Kidney epithelial cell (primary cell): ENCODE results near the gene UNC13D. TPM values are rescaled to one million over a fixed set of nuclear protein-coding genes. Genes with fewer than 3 reads are reported as not detected.
"Not testable (repeated sequence)": the region's sequence is repeated elsewhere in the genome, so short reads cannot be mapped to it uniquely, and the experiment has no call there.

Source experiments
- DNase-seq: peaks from one replicate; pipeline ENCODE4 v3.0.0-alpha.2; 2010; ENCODE audit warnings: low read depth
- H3K27me3 ChIP-seq: 2 replicates; pipeline ENCODE4 v1.6.0; 2011; ENCODE audit warnings: low read length; ENCODE audit not compliant: control insufficient read depth, insufficient read depth
- H3K36me3 ChIP-seq: 2 replicates; pipeline ENCODE4 v1.5.1; 2011; ENCODE audit warnings: low read length; ENCODE audit not compliant: control insufficient read depth, insufficient read depth
- H3K4me3 ChIP-seq: 2 replicates; pipeline ENCODE4 v1.5.1; 2011; ENCODE audit warnings: low read depth, mild to moderate bottlenecking, control low read depth, low read length
- CTCF ChIP-seq: IDR thresholded peaks from 2 replicates; pipeline ENCODE4 v1.5.1; 2011; ENCODE audit warnings: mild to moderate bottlenecking, moderate library complexity, low read length, control low read depth, inconsistent platforms; ENCODE audit not compliant: insufficient read depth, poor library complexity, severe bottlenecking
- total RNA-seq: library from RNA; depleted of rRNA; stranded (reverse); fragments of >200 nt; gene quantifications from 2 replicates; pipeline ENCODE4 v1.2.3, GENCODE V29; 2015

UNC13D gene
- total RNA-seq, 1 donor from 2014 or later, result 14.0 TPM

- Histone ChIP-seq H3K4me3 (no peak overlapping the region), H3K36me3 (peaks cover 2% of the 10 kb centered on the region), H3K27me3 (no peaks in the 10 kb centered on the region)
- DNase-seq, result no peak
- TF ChIP-seq CTCF, result no peak
Measured at GRCh38 chr17:75889454-75889853, 45.2 kb upstream of the UNC13D start.

- TF ChIP-seq CTCF, result no peak
- Histone ChIP-seq H3K36me3 (peaks cover 2% of the 10 kb centered on the region), H3K27me3 (no peaks in the 10 kb centered on the region), H3K4me3 (no peak overlapping the region)
- DNase-seq, result no peak
Measured at GRCh38 chr17:75888484-75888883, 44.3 kb upstream of the UNC13D start.

- not testable (repeated sequence) for H3K4me3 ChIP-seq, H3K36me3 ChIP-seq, H3K27me3 ChIP-seq, DNase-seq
Measured at GRCh38 chr17:75885860-75886259, 41.7 kb upstream of the UNC13D start.

GRCh38 chr17:75885431-75885830 lies 41.2 kb upstream of the UNC13D start:
- Histone ChIP-seq H3K27me3 (no peaks in the 10 kb centered on the region), H3K36me3 (no peaks in the 10 kb centered on the region), H3K4me3 (no peak overlapping the region)
- DNase-seq, result no peak
- TF ChIP-seq CTCF, result no peak

GRCh38 chr17:75881678-75882454 lies 37.7 kb upstream of the UNC13D start:
- Histone ChIP-seq H3K27me3 (no peaks in the 10 kb centered on the region), H3K4me3 (no peak overlapping the region), H3K36me3 (no peaks in the 10 kb centered on the region)
- TF ChIP-seq CTCF, result no peak
- DNase-seq, result no peak

GRCh38 chr17:75880266-75880665 lies 36.1 kb upstream of the UNC13D start:
- H3K36me3 ChIP-seq, result no peaks in the 10 kb centered on the region
- no peak overlapping the region for H3K4me3 ChIP-seq
- H3K27me3 ChIP-seq, result no peaks in the 10 kb centered on the region
- no peak for TF ChIP-seq CTCF
- no peak for DNase-seq
